GM12891 (cell line): ENCODE measurements around the gene MEGF6.

Source experiments
- DNase-seq: peaks from one replicate; pipeline ENCODE4 v3.0.0; 2011; ENCODE audit warnings: low spot score; ENCODE audit not compliant: insufficient read length
- FAIRE-seq: peaks from 2 replicates; lab custom pipeline; 2011; peaks lifted over from hg19 to GRCh38; lab: Jason Lieb, UNC
- PAX5 ChIP-seq: IDR thresholded peaks from 2 replicates; pipeline ENCODE4 v1.6.1; 2011; ENCODE audit warnings: low read length, moderate library complexity, mild to moderate bottlenecking; ENCODE audit not compliant: insufficient read depth, severe bottlenecking
- POLR2A ChIP-seq: IDR thresholded peaks from 2 replicates; pipeline ENCODE4 v1.6.1; 2011; ENCODE audit warnings: low read depth, low read length, control low read depth
- POLR2AphosphoS5 ChIP-seq: IDR thresholded peaks from 2 replicates; pipeline ENCODE4 v1.6.1; 2011; ENCODE audit warnings: low read depth, low read length, control low read depth
- POU2F2 ChIP-seq: IDR thresholded peaks from 2 replicates; pipeline ENCODE4 v1.6.1; 2011; ENCODE audit warnings: low read depth, mild to moderate bottlenecking, control low read depth, low read length, moderate library complexity
- SPI1 ChIP-seq: IDR thresholded peaks from 2 replicates; pipeline ENCODE4 v1.6.1; 2011; ENCODE audit warnings: low read depth, low read length, control low read depth
- TAF1 ChIP-seq: IDR thresholded peaks from 2 replicates; pipeline ENCODE4 v1.6.1; 2011; ENCODE audit warnings: low read depth, low read length, control low read depth

Gene MEGF6

GRCh38 chr1:3511306-3511705 is 100.0 kb downstream of the MEGF6 start:
- TF ChIP-seq POLR2A (no peak), POU2F2 (no peak), POLR2AphosphoS5 (no peak), PAX5 (no peak), SPI1 (no peak), TAF1 (no peak)
- DNase-seq (no peak), FAIRE-seq (no peak)

DNA sequence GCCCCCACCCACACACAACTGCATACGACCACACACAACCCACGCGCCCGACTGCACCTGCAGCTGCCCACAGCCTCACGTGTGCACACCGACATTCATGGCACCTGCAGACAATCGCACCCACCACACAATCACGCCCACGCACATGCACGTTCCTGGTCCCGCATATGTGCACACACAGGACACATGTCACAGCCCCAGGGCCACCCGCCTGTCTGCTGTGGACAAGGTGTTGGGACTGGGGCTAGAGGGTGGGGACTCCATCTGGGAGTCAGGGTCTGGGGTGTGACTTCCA is 100.4 kb downstream of the MEGF6 start:
- FAIRE-seq (no peak), DNase-seq (no peak)
- no peak for TF ChIP-seq POLR2A
- no peak for TF ChIP-seq TAF1
- no peak for TF ChIP-seq PAX5
- no peak for TF ChIP-seq POU2F2
- no peak for TF ChIP-seq POLR2AphosphoS5
- TF ChIP-seq SPI1, result no peak

- FAIRE-seq (no peak), DNase-seq (no peak)
- TF ChIP-seq TAF1 (no peak), POU2F2 (no peak), PAX5 (no peak), SPI1 (no peak), POLR2AphosphoS5 (no peak), POLR2A (no peak)
Measured at GRCh38 chr1:3510136-3510955, 101.0 kb downstream of the MEGF6 start.

GRCh38 chr1:3509721-3510120 is 101.6 kb downstream of the MEGF6 start:
- DNase-seq, result no peak
- no peak for TF ChIP-seq SPI1
- TF ChIP-seq TAF1, result no peak
- no peak for TF ChIP-seq PAX5
- TF ChIP-seq POLR2A, result no peak
- TF ChIP-seq POLR2AphosphoS5, result no peak
- no peak for FAIRE-seq

- DNase-seq, result no peak
- no peak for FAIRE-seq
- no peak for TF ChIP-seq POU2F2
- TF ChIP-seq POLR2AphosphoS5, result no peak
- no peak for TF ChIP-seq PAX5
- TF ChIP-seq TAF1, result no peak
- no peak for TF ChIP-seq POLR2A
- no peak for TF ChIP-seq SPI1
Measured at GRCh38 chr1:3508757-3509415, 102.4 kb downstream of the MEGF6 start.

- TF ChIP-seq POU2F2 (no peak), POLR2A (no peak), PAX5 (no peak), POLR2AphosphoS5 (no peak), TAF1 (no peak), SPI1 (no peak)
- DNase-seq, result no peak
- FAIRE-seq, result no peak
Measured at GRCh38 chr1:3507636-3508275, 103.6 kb downstream of the MEGF6 start.

DNA sequence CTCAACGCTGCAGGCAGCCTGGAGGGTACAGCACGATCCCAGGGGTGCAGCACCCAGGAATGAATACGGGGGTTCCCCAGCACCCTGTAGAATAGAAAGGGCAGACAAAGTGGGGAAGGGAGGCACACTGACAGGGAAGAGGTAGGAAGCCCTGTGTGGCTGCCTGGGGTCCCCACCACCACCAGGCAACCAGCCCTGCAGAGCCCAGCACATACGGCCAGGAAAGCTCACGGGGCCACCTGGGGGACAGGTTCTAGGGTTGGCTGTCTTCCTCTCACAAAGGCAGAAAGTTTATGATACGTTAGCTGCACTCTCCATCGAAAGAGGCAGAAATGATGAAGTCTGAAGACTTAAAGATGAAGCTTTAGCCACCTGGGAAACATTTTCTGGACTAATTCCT is 104.4 kb downstream of the MEGF6 start:
- TF ChIP-seq POU2F2 (no peak), TAF1 (no peak), SPI1 (no peak)
- no peak for FAIRE-seq
- no peak for DNase-seq

DNA sequence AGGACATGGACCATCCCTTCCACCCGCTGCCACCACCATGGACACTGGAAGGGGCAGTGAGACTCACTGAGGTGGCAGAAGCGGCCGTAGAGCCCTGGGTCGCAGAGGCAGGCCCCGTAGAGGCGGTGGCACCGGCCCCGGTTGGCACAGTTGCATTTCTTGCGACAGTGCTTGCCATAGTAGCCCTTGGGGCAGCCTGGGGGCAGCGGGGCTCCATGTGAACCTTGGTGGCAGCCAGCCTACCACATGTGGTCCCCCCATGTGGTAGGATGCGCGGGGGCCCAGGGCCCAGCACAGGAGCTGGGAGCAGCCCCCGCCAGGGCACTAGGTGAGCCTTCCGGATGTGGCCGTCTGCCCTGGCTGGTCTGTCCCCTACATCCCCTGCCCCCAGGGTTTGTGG is 105.3 kb downstream of the MEGF6 start:
- no peak for TF ChIP-seq PAX5
- no peak for TF ChIP-seq SPI1
- TF ChIP-seq POU2F2, result no peak
- no peak for TF ChIP-seq TAF1
- no peak for TF ChIP-seq POLR2AphosphoS5
- TF ChIP-seq POLR2A, result no peak
- FAIRE-seq (no peak), DNase-seq (no peak)

- FAIRE-seq, result no peak
- TF ChIP-seq TAF1, result no peak
- TF ChIP-seq PAX5, result no peak
- no peak for TF ChIP-seq SPI1
- no peak for TF ChIP-seq POU2F2
- no peak for TF ChIP-seq POLR2A
- TF ChIP-seq POLR2AphosphoS5, result no peak
- no peak for DNase-seq
Measured at GRCh38 chr1:3505161-3505560, 106.1 kb downstream of the MEGF6 start.

DNA sequence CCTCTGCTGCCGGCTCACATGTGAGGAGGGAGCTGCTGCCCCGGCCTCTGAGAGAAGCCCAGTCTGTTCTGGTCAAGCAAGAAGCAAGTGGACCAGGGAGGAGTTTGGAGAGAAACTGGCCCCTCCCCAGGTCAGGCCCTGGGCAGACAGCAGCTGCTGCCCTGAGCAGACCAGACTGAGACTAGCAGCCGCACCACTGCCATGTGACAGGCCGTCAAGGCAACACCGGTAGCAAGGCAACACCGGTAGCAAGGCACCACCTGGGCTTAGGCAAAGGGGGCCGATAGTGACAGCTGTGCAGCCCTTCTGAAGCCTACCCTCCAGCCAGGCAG is 106.5 kb downstream of the MEGF6 start:
- FAIRE-seq (no peak), DNase-seq (no peak)
- TF ChIP-seq POLR2AphosphoS5, result no peak
- TF ChIP-seq POU2F2, result no peak
- no peak for TF ChIP-seq POLR2A
- no peak for TF ChIP-seq PAX5
- TF ChIP-seq SPI1, result no peak
- no peak for TF ChIP-seq TAF1
